Spleen (tissue), 7 donors: ENCODE results near the gene NHLRC4.

Experiments
- CTCF ChIP-seq, 11 experiments: fragments of 200-600 bp in 7 of 11; fragments of 450-650 bp in 4 of 11; sonication (generic) in 4 of 11; IDR thresholded peaks in 8 of 11; conservative IDR thresholded peaks in 3 of 11; 1 replicate in 7 of 11; 2 replicates in 4 of 11; pipeline versions ENCODE4 v1.4.0 to v1.8.0; 2016 to 2021; ENCODE audit warnings: antibody characterized with exemption in 11 of 11, inconsistent platforms in 4 of 11, mild to moderate bottlenecking in 1 of 11
- POLR2A ChIP-seq, 3 donors: fragments of 450-650 bp; IDR thresholded peaks; one replicate each; pipeline ENCODE4 v1.5.1; 2017; ENCODE audit warnings: antibody characterized with exemption in 3 of 3, mild to moderate bottlenecking in 1 of 3
- POLR2AphosphoS5 ChIP-seq, 3 donors: sonication (generic); formaldehyde crosslinking; IDR thresholded peaks; one replicate each; pipeline ENCODE4 v1.5.1; 2017; ENCODE audit warnings: antibody characterized with exemption in 3 of 3
- donor health status: DM: no; HTN: no; CAD: no; lungs with moderate emphysema.
- donor health status: DM: no; HTN: no; CAD: no.
- donor health status: DM: no; HTN: no; CAD: no.

GRCh38 chr16:575354-576196, 8.8 kb downstream of the NHLRC4 start:
- no peak for TF ChIP-seq POLR2A (IDR thresholded peaks at IDR 0.05)
- TF ChIP-seq CTCF (IDR thresholded peaks at IDR 0.05 in 8 of 11, conservative IDR thresholded peaks at IDR 0.05 in 3 of 11): no peak
- peak in 1 of 3 donors; percentile 26 for TF ChIP-seq POLR2AphosphoS5 (IDR thresholded peaks at IDR 0.05)
